GM19351 (cell line): ENCODE measurements around the gene BANP.
"Not testable (repeated sequence)": the region's sequence is repeated elsewhere in the genome, so short reads cannot be mapped to it uniquely, and the experiment has no call there.

Experiments used
- ATAC-seq: cut with Tn5 transposase; IDR thresholded peaks from one replicate; pipeline ENCODE4 v1.9.1; 2021; ENCODE audit warnings: mild to moderate bottlenecking, moderate library complexity; ENCODE audit not compliant: unreplicated experiment

BANP gene

GRCh38 chr16:88025828-88026555, 74.8 kb downstream of the BANP start:
- not testable (repeated sequence) for ATAC-seq

- no peak for ATAC-seq
Measured at GRCh38 chr16:88026964-88027938, 76.0 kb downstream of the BANP start.

- not testable (repeated sequence) for ATAC-seq
Measured at GRCh38 chr16:88028177-88028930, 77.1 kb downstream of the BANP start.

- no peak for ATAC-seq
Measured at GRCh38 chr16:88030498-88030897, 79.3 kb downstream of the BANP start.

GRCh38 chr16:88030961-88031360, 79.7 kb downstream of the BANP start:
- not testable (repeated sequence) for ATAC-seq

- ATAC-seq, result not testable (repeated sequence)
Measured at GRCh38 chr16:88033003-88033740, 81.9 kb downstream of the BANP start.

- no peak for ATAC-seq
Measured at GRCh38 chr16:88034770-88035169, 83.5 kb downstream of the BANP start.

- ATAC-seq, result no peak
Measured at GRCh38 chr16:88035292-88035691, 84.1 kb downstream of the BANP start.

GRCh38 chr16:88035884-88036639, 84.8 kb downstream of the BANP start:
- ATAC-seq, result not testable (repeated sequence)

GRCh38 chr16:88036640-88036996, 85.4 kb downstream of the BANP start:
- not testable (repeated sequence) for ATAC-seq

- ATAC-seq, result not testable (repeated sequence)
Measured at GRCh38 chr16:88037359-88037758, 86.1 kb downstream of the BANP start.

- not testable (repeated sequence) for ATAC-seq
Measured at GRCh38 chr16:88037876-88038525, 86.8 kb downstream of the BANP start.

- not testable (repeated sequence) for ATAC-seq
Measured at GRCh38 chr16:88038526-88038908, 87.3 kb downstream of the BANP start.

GRCh38 chr16:88039591-88039990, 88.4 kb downstream of the BANP start:
- no peak for ATAC-seq

GRCh38 chr16:88040196-88040876, 89.1 kb downstream of the BANP start:
- not testable (repeated sequence) for ATAC-seq

GRCh38 chr16:88040877-88041244, 89.6 kb downstream of the BANP start:
- not testable (repeated sequence) for ATAC-seq

GRCh38 chr16:88041506-88041905, 90.3 kb downstream of the BANP start:
- not testable (repeated sequence) for ATAC-seq

GRCh38 chr16:88041986-88042562, 90.8 kb downstream of the BANP start:
- not testable (repeated sequence) for ATAC-seq
